NCI-H69 (cell line): ENCODE measurements around the gene TENM3.
A peak's percentile ranks its signal among the peaks of the same experiment; 100 is the strongest.
"Not testable (repeated sequence)": the region's sequence is repeated elsewhere in the genome, so short reads cannot be mapped to it uniquely, and the experiment has no call there.

ENCODE experiments used
- DNase-seq: peaks from one replicate; lab custom pipeline; 2025; lab: John Stamatoyannopoulos, UW

The TENM3 gene

DNA sequence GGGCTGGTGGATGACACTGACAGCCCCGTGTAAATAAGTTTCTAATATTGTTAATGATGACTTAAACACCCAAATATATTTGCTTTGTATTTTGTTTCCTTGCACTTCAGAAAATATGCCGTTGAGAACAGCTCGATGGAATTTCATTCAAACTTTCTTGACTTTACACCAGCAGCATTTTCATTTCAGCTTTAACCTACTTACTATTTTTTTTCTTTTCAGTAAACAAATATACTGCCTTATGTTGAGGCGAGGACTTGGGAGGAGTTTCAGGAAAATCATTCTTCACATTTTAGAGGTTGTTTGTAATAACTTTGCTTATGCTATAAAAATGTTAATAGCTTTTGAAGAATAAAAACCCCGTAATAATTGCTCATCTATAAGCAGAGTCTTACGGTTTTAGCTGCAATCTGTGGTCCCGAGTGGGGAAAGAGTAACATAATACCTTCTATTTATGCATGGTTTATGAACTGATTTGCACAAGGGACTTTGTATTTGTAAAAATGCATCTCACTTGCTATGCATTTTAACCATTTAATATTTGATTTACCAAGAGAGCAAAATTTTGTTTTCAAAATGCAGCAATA lies 14.1 kb upstream of the TENM3 start:
- DNase-seq = no peak

DNA sequence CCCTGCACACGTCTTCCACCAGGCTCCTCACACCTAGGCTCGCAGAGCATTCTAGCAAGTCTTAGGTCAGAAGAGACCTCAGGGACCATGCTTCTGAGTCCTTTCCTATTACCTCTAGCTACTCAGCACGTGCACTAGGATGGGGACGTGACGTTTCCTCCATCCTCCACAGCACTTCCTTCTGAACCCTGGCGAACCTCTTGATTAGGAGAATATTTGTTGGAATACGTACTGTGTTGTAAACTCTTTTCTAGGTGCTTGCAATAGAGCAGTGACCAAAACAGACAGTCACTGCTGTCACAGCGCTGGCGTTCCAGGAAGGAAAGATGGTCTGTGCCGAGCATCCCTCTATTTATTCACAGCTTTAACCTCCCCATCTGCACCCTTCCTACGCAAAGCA lies 12.9 kb upstream of the TENM3 start:
- no peak for DNase-seq

DNA sequence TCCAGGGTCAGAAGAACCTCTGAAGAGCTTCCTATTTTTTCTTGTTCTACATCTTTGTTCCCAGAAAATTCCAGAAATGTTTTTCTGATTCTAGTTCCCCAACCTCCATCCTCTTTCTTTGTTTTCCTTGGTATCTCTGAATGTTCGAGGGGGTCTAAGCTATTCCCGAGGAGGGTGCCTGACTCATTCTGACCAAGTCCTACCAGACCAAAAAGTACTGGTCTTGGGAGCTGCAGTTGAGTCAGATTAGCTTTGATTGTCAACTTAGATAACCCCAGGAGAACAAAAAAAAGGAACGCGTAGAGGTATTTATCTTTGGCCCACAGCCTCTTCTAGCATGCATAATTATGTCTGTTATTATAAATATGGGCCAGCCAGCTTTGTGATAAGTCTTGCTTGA lies 12.1 kb upstream of the TENM3 start:
- DNase-seq = no peak

DNA sequence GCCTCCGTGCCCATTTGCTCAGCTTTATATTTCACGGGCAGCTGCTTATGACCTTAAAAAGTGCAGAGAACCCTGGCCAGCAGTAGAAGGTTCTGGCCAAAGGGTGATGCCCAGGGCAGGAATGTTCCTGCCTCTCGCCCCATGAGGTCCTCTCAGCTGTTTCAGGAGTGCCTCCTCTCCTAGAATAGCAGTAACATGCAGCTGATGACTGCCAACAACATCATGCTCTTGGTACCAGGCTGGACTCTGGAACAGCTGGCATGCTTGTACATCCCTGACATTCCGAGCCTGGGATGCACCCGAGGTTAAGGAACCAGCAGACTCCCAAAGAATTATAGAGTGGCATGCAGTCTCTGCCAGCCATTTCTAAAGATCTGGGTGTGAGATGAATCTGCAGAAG lies 11.7 kb upstream of the TENM3 start:
- DNase-seq = no peak

DNA sequence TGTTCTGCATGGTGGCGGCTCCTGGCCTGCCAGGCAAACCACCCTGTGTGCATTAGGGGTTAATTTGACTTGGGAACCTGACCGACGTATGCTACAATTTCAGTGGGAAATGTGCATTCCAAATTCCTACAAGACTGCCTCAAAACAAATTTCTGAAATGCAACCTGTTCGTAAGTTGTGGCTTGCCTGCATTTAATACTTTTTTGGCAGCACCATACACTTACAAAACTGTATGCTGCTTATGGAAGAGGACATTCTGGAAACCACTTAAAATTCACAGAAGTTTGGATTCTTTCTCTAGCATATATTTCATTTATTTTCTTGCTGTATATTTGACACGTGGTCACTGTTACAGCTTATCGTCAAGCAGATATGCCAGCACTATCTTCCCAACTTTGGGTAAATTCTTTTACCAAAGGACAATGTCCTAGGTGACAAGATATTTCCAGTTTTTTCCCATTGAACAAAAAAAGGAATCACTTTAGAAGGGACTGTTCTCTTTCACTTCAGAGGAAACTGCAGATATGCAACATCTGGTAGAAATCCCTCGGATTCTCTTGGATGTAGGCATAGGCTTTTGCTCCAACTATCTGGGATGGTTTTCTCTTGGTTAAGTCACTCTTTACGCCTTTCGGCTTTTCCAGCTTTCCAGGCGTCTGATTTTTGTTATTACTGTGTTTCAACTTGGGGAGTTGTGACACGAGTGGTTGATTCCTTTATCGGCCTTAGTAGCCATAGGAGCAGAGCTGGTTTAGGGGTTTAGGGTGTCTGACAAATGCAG lies 9.7 kb upstream of the TENM3 start:
- no peak for DNase-seq

DNA sequence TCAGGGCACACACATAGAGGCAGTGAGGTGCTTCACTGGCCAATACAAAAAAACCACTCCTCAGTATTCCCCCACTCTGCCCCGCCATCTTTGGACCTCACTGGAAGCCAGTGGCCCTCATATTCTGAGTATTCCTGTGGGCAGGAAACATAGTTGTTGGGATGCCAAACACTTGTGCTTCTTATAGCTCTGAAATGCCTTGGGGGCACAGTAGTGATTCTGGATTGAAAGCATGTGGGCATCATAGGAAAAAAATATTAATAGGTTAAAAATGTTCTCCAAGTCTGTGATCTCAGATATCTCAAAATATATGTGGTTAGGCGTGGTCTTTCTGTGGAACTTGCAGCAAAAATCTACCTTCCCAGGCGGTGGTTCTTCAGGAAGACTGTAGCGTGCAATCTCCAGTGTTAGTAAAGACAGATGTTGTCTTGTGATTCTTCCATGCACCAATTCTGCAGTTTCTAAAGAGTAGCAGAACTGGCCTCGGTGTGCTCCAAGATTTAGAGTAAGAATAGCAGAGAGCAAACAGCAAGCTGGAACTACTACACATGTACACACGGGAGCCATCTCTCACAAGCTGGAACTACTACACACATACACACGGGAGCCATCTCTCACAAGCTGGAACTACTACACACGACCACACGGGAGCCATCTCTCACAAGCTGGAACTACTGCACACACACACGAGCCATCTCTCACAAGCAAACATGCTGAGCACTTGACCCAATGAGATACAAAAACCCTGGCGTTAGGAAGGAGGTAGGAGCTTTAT lies 8.0 kb upstream of the TENM3 start:
- no peak for DNase-seq

DNA sequence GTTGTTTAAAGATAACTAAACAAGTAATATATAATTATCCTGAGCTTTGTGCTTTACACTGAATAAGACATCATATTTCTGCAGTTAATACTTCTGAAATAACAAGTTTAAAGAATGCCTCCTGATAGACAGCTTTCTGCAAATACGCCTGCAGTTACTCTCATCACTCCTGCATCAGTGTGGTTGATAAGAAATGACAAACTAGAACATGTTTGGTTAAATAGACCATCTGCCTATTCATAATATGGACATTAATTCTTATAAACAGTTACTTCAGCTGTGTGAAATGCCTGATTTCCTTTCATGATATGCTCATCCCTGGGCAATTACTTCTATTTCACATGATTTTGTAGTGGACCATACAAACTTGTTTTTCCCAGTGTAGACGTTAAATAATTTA lies 7.0 kb upstream of the TENM3 start:
- DNase-seq = no peak

DNA sequence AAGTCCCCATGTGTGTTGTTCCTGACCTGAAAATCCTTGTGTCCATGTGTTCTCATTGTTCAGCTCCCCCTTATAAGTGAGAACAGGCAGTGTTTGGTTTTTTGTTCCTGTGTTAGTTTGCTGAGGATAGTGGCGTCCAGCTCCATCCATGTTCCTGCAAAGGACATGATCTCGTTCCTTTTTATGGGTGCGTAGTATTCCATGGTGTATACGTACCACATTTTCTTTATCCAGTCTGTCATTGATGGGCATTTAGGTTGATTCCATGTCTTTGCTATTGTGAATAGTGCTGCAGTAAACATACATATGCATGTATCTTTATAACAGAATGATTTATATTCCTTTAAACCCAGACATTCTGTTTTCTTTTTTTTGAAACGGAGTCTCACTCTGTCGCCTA lies 6.2 kb upstream of the TENM3 start:
- DNase-seq = not testable (repeated sequence)

DNA sequence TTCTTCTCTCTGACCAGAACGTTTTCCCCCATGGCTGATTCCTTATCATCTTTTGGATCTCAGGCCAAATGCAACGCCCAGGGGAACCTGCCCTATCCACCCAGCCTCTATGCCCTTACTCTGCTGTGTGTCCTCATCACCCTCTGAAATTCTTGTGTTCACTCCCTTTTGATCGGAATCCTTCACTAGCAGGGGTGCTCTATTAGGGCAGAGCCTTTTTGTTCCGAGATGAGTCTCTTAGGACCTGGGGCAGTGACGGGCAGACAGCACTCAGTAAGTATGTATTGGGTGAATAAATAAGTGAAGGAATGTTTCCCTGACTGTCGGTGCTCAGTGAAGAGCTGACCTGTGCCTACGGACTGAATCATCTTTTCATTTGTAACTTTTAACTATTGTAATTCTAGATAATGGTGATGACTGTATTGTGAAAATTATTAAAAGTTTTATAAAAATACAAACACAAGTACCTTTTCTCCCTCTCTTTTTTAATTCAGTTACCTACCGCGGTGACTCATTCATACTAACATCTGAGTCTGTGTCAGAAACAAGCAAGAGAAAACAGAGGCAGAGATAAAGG lies 4.8 kb upstream of the TENM3 start:
- no peak for DNase-seq

DNA sequence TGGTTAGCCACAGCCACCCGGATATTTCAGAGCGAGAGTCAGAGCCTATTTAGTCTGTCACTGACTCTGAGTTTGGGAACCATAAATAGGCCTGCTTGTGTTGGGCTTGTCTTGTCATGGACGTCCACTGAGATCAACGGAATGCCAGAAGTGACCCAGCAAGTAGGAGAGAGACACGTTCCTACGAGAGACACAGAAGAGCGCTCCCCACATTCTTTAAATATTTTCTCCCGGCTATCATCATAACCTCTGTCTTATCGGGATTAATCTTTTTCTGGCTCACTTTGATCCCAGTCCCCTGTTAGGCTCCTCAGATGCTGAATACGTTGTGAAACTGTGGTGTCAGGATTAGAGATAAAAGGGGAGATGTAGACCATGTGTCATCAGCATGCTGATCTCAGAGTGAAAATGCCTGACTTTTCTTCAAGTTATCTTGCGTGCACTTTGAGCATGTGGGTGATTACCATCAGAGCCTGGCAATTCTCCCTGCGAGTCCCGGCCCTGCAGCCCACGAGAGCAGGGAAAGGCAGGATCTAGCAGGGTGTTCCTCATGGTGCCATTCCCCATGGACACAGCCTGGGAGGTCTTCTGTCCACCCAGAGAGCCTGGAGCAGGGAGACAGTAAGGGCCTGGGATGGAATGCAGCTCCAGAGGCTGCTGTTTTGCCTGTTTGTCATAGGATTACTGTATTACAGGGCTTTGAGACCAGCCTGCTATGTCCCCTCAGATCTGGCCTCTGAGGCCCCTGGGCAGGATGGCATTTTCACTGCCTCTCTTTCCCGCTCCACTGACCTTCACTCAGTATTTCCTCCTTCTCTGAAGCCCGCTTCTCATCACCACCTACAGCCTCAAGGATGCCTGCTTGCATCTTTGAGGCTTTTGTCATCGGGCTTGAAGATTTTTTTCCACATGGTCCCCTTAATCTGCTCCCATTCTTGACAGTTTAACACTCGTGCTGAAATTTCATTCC lies 2.8 kb upstream of the TENM3 start:
- DNase-seq = no peak

DNA sequence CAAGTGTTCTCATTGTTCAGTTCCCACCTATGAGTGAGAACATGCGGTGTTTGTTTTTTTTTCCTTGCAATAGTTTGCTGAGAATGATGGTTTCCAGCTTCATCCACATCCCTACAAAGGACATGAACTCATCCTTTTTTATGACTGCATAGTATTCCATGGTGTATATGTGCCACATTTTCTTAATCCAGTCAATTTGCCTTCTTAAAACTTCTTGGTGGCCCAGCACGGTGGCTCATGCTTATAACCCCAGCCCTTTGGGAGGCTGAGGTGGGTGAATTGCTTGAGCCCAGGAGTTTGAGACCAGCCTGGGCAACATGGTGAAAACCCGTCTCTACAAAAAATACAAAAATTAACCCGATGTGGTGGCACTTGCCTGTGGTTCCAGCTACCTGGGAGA lies 942 bp upstream of the TENM3 start:
- not testable (repeated sequence) for DNase-seq

DNA sequence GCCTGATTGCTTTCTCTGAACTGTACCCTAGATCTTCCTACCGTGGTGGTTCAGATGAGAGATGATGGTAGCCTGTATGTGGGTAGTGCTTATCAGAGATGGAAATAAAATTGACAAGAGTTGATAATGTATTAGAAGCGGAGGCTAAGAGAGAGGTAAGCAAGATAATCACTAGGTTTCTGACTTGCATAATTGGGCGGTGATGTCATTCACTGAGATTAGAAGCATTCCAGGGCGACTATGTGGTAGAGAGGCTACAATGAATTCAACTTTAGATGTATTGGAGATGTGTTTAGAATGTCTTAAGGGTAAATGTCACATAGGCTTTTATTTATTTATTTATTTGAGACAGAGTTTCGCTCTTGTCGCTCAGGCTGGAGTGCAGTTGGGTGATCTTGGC lies 415 bp upstream of the TENM3 start:
- DNase-seq = no peak

DNA sequence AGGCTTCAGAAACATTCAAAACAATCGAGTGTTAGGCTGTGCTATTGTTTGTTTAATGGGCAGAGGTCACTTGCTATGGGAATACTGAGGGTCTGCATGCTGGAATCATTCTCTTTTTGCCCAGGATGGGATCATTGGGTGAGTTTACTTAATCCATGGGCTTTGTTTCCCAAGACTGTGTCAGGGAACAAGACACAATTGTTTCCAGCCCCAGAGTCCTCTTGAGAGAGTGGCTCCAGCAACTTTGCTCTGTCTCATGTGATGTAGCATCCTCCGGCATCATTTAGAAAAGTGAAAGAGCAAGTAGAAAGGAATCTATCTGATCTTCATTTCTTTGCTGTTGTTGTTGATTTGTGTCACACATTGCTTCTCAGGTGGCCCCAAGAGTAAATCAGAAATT lies 1.8 kb downstream of the TENM3 start:
- DNase-seq = no peak

DNA sequence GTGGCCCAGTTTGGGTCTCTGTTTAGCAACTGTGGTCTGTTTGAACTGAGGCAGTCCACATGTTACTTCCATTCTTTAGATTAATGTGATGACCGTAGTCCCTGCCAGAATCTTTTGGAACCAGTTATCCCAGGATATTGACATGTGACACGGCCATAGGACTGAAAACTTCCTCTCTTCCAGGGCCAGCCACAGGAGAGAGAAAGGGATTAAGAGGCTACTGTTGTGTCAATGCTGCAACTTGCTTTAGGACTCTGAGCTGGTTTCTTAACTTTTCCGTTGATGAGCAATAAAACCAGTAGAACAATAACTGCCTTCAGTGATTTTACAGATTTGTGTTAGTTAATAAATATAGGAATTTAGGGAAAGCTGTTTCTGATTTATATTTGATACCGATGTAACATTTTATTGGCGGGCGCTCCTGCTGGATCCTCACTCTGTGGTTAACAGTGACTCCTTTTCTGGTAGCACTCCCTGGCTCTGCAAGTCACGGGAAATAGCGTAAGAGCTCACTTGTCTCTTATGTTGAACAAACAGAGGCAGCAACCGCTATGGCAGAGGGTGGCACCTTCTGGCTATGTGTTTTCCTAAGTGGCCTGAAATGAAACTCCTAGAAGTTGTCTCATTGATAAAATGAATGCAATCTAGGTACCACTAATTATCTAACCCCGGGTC lies 2.5 kb downstream of the TENM3 start:
- peak; percentile 57 for DNase-seq

DNA sequence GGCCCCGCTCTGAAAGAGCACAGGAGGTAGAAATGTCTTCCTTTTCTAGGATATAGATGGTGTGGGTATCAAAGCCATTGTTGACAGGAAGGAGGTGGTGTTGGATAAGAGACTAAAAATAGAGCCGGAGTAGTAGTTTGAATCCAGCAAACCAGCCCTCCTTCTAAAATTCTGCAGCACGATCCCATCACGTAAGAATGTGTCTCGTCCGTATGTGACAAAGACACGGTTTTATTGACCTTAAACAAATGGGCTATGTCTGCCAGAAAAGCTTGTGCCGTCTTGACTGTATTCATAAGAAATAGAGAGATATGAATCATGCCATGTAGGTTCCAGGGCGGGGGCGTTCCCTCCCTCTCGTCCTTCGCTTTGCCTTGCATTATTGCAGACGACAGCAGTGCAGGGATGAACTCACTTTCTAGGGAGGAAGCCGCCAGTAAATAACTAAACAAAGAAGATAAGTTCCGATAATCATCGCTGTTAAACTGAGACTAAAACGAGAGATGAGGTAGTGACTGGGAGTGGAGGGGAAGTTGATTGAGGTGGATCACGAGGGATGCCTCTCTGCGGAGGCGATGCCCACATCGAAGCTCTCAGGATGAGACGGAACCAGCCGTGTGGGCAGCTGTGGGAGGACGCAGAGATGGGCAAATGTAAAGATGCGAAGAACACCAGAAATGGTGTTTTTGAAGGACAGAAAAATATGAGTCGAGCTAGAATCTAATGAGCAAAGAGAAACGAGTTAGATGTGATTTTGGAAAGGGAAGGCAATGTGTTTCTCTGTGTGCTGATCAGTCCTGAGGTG lies 3.4 kb downstream of the TENM3 start:
- no peak for DNase-seq

DNA sequence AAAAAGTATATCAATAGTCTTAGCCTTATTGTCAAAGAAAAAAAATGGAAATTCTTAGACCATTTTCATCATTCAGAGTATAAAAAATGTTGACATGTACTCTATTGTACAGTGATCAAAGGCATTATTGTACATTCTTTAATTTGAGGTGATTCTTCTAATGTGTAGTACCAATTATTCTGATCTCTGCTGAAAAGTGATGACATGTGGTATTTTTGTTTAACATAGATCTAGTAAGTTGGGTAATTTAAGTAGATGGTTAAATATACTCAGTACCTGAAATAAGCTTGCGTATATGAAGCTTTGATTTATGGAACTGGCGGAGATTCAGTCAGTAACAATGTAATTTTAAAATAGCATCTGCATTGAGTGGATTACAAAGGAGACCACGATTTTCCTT lies 5.1 kb downstream of the TENM3 start:
- no peak for DNase-seq

DNA sequence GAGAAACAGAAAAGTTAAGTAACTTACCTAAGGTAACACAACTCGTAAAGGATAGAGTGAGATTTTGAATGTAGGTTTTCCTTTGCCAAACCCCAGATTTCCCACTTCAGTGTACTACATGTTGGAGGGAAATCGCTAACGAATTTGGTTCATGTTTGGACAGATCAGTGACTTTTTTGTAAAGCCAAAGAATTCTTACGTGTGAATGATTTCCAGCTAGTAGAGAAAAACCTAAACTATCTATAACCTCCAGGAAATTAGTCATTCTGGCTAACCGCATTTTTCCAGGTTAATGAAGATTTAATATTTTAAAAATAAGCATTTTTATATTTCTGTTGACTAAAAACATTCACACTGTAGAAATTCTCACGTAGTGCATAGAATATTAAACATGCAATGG lies 7.2 kb downstream of the TENM3 start:
- DNase-seq = no peak

DNA sequence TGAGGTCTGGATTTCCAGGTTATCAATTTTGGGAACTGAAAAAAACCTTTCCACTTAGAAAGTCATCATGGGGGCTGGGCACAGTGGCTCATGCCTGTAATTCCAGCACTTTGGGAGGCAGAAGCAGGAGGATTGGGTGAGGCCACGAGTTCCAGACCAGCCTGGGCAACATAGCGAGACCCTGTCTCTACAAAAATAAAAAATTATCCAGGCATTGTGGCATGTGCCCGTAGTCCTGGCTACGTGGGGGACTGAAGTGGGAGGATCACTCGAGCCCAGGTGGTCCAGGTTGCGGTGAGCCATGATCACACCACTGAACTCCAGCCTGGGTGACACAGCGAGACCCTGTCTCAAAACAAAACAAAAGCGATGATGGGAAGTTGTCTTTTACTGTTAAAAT lies 7.9 kb downstream of the TENM3 start:
- no peak for DNase-seq

DNA sequence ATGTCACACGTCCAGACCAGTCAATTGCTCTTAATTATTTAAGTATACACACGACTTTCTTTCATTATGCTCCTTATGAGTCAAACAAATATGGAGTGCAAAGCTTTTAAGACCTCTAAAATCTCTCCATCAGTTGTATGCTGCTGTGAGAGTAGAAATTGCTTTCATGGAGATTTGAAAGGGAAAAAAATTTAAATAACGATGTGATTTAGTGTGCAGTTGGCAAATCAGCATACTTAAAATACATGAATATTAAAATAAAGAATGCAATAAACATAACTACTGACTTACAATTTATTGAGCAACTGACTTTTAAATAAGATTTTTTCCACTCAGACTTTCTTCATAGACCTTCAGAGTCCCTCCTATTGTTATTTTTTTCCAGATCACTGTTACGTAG lies 9.0 kb downstream of the TENM3 start:
- no peak for DNase-seq

DNA sequence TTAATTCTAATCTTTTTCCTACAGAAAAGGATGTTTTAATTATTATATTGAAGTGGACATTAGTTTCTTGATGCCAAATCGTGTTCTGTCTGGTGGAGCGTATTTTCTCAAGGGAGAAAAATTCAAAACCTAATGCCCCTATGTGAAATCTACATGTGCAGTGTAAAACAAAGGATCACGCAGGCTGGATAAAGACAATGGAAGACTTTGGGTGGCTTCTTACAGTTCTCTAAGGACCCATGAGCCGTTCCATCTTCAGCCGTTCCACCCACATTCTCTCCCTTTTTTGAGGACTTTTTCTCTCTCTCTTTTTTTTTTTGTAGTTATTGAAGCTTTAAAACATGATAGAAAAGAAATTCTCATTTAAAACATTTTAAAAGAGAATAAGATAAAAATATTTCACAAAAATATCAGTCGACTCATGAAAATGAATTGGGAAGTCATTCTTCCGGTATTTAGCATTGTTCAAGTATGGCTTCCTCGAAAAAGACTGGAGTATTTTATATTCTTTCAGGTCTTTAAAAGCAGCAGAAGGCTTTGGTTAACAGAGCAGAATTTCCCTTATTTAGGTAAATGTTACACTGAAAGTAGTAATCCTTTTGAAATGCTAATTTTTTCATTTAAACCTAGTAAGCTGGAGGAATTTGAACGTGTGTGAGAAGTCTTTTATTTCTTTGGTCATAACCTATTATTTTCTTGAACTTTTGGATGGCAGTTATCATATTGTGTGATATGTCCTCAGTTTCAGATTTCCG lies 11.0 kb downstream of the TENM3 start:
- DNase-seq = no peak
